Measurements from ENCODE around the gene IL12B.
"Not testable (repeated sequence)": the region's sequence is repeated elsewhere in the genome, so short reads cannot be mapped to it uniquely, and the experiment has no call there.

The IL12B gene

GRCh38 chr5:159332800-159333544 is 2.7 kb upstream of the IL12B start:
- DNase-seq (ENCODE audit: low read depth), result no peak

- DNase-seq (ENCODE audit: low read depth), result peak; percentile 61
Observed at GRCh38 chr5:159331093-159331973, 1.0 kb upstream of the IL12B start.

DNA sequence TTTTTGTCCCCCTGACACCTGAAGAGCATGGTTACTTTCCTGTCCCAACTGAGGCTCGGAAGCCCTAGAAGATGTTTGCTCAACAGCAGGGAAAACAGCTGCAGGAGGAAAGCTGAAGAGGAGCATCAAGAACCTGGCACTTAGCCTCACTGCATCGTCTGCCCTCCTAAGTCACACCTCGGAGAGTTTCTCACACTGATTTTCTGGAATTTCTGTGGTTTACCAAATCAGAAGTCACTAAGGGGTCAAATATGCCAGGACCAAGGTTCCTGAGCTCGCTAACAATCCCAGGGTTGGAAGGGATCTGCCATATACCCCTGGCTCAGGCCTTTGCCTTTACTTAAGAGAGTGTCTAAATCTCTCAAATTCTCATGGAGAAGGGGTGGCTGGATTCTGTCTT is 5.3 kb downstream of the IL12B start:
- no peak for DNase-seq (ENCODE audit: low read depth)

DNA sequence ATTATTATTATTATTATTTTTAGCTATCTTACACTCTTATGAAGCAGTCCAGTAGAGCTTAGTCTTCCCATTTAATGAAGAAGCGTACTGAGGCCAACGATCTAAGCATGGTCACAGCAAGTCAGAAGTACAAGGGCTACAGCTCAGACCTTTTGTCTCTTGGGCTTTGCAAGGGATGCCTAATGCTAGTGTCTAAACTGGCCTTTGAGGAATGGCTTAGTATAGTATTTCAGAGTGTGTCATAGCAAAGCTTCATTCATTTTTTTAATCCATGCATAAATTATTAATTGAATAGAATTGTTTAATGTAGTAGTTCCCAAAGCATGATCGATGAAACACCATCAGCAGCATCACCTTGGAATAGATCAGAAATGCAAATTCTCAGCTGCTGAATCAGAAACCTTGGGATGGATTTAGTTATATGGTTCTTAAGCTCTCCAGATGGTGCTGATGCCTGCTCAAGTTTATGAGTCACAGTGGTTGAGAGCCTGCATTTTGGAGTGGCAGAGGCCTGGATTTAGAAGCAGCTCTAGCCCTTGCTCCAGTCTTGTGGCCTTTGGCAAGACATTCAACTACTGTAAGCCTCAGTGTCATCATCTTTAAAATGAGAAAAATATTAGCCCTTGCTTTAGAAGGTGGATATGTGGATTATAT is 6.1 kb downstream of the IL12B start:
- DNase-seq (ENCODE audit: low read depth), result no peak

DNA sequence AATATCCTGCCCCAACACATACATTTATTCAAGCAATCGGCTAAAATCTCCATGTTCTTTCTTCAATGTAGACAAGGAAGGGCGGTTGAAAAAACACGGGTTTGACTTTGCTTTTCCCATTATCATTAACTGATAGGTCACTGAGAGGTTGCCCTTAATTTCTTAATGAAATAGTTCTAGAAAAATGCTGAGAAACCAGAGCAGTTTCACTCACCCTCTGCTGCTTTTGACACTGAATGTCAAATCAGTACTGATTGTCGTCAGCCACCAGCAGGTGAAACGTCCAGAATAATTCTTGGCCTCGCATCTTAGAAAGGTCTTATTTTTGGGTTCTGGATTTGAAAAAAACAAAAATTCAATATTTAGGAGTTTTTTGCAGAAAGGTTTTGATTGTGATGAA is 8.1 kb downstream of the IL12B start:
- DNase-seq (ENCODE audit: low read depth), result no peak

DNA sequence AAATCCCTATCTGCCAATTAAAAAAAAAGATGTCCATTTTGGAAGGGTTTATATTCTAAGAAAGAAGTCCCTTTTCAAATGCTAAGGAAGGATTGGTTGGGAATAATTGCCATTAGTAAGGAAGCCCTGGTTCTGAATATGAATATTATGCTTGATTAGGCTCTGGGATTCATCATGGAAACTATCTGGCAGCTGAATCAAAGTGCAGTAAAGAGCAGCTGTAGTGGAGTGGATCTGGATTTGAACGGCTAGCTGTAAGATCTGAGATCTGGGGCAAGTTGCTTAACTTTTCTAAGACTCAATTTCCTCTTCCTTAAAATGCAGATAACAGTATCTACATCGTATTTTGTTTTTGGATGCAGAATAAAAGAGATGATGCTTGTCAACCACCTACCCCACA is 10.5 kb downstream of the IL12B start:
- DNase-seq (ENCODE audit: low read depth), result no peak

GRCh38 chr5:159319363-159319762 is 10.9 kb downstream of the IL12B start:
- no peak for DNase-seq (ENCODE audit: low read depth)

- no peak for DNase-seq (ENCODE audit: low read depth)
Observed at GRCh38 chr5:159318448-159318847, 11.8 kb downstream of the IL12B start.

- no peak for DNase-seq (ENCODE audit: low read depth)
Observed at GRCh38 chr5:159317849-159318248, 12.4 kb downstream of the IL12B start.

DNA sequence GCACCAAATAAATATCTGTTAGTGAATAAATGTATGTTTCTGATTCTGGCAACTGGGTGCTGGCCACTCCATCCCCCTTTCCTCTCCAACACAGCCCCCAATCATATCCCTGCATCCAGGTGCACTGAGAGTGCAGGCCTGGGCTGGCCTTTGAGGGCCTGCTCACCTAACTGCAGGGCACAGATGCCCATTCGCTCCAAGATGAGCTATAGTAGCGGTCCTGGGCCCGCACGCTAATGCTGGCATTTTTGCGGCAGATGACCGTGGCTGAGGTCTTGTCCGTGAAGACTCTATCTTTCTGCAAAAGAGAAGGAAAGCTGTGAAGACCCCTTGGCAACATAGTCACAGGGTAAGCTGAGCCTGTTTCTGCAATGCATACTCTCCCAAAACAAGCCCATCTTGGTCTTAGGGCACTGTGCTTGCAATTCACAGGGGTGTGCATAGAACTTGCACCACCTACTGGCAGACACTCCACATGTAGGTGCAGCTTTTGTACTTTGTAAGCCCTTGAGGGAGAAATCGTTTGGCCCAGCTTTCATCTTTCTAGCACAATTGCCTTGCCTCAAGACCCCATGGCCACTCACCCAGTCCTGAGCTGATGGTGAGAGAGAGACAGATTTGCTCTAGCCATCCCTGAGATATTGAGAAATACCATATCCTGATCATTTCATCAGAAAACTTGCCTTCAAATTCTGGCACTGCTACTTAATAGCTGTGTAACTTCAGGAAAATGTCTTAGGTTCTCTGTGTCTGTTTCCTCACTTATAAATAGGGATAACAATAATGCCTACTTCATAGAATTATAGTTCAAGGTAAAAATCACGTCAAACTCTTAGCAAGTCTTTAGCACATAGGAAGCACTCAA is 13.5 kb downstream of the IL12B start:
- peak; percentile 38 for DNase-seq (ENCODE audit: low read depth)

DNA sequence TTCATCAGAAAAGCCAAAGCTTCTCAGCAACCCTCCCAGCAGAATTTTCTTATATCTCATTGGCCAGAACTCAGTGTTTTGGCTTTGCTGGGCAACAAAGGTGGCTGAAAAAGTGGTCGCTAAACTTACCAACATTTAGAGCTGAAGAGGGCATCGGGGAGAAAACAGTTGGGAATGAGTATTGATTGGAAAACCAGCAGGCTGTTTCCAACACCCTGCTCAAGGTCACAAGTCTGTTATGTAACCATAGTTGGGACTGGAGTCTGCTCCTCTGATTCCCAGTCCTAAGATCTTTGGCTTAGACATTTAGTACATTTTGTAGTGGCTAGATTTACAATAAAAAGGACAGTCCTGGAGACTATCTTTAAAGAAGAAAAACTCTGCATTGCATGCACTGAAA is 17.1 kb downstream of the IL12B start:
- DNase-seq (ENCODE audit: low read depth), result no peak

DNA sequence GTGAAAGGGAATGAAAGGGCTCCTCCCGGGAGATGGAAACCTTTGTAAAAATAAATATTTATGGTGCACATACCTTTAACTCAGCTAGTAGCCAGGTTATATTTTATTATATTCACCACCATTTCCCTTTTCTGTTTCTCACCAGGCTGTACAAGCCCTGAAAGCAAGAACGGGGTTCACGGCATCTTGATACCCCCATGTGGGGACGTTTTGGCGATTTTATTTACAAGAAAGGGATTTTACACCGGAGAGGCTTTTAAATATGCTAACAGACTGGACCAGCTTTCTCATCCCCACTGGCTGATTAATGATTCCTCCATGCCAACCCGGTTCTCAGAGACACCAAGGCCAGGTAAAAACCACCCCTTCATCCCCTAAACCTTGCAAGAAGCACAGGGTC is 19.2 kb downstream of the IL12B start:
- DNase-seq (ENCODE audit: low read depth), result no peak

DNA sequence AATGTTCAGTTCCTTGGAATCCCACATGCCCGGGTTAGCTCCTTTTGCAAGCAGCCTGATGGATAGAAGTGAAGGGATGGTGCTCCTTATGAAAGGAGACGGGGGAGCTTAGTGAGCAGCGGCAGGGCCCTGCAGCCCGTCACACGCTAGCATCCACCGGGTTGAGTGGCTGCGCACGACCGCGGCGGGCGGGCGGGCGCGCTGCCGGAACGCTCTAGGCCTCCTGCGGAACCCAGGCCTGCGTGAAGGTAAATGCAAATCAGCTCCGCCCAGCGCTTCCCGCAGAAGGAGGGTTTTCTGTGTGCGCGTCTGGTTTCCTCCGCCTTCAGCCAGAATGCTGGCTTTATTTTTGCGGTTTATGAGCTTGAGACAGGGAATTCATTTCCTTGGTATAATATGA is 19.8 kb downstream of the IL12B start:
- peak; percentile 12 for DNase-seq (ENCODE audit: low read depth)

DNA sequence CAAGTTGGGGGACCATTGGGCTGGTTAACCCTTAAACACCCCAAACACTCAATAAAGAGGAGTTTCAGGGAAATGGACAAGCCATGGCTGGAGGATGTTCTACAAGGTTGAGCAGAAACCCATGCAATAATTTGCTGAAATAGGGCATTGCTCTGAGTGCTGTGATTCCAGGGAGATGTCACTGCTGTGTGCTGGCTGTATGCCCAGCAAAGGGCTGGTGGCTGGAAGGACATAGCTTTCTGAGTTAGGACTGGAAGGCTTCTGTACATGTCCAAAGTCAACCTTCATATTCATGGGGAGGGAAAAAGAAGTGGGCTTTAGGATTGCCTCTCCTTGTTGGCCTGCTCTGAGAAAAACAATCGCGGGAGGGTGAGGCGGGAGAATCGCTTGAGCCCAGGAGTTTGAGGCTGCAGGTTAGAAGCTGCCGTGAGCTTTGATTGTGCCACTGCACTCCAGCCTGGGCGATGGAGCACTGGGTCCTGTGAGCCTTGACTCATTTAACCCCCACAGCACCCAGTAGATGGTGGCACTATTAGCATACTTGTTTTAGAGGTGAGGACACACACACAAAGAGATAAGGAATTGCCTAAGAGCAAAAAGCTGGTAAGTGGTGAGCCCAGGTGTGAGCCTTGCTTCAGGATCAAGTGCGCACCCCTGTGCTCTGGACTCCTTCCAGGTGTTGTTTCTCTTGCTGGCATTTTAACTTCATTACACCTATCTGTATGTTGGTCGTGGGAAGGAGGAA is 20.4 kb downstream of the IL12B start:
- DNase-seq (ENCODE audit: low read depth), result no peak

- DNase-seq (ENCODE audit: low read depth), result no peak
Observed at GRCh38 chr5:159304961-159305595, 25.2 kb downstream of the IL12B start.

DNA sequence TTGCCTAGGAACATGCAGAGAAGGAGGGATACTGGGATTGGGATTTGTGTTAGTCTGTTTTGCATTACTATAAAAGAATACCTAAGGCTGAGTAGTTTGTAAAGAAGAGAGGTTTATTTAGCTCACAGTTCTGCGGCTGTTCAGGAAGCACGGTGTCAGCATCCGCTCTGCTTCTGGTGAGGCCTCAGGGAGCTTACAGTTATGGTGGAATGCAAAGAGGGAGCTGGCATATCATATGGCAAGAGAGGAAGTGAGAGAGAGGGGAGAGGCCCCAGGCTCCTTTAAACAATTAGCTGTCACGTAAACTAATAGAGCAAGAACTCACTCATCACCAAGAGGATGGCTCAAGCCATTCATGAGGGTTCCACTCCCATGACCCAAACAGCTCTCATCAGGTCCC is 27.0 kb downstream of the IL12B start:
- DNase-seq (ENCODE audit: low read depth), result no peak

DNA sequence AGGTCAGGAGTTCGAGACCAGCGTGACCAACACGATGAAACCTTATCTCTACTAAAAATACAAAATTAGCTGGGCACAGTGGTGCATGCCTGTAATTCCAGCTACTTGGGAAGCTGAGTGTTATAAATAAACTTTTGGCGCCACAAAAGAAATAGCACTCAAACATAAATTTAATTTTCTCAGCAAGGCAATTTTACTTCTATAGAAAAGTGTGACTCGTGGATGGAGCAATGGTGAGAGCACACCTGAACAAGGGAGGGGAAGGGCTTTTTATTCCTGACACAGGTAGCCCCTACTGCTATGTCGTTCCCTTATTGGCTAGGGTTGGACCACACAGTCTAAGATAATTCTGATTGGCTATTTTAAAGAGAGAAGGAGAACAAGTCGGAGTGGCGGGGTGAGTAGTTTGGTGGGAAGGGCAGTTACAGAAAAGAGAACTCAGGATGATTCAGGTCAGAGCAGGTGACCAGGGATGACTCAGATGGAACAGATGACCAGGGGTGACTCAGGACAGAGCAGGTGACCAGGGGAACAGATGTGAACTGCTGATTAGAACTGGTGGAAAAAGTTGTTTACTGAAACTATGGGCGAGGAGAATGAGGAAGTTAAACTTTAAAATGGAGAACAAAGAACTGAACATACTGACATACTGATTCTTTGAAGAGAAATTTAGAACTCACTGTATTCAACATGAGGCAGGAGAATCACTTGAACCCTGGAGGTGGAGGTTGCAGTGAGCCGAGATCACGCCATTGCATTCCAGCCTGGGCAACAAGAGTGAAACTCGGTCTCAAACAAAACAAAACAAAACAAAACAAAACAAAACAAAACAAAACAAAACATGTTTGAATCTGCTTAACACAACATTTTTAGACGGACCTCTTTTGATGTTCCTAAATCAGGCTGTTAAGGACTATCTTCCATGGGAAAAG is 28.1 kb downstream of the IL12B start:
- DNase-seq (ENCODE audit: low read depth), result not testable (repeated sequence)

- DNase-seq (ENCODE audit: low read depth), result no peak
Observed at GRCh38 chr5:159301466-159301865, 28.8 kb downstream of the IL12B start.

DNA sequence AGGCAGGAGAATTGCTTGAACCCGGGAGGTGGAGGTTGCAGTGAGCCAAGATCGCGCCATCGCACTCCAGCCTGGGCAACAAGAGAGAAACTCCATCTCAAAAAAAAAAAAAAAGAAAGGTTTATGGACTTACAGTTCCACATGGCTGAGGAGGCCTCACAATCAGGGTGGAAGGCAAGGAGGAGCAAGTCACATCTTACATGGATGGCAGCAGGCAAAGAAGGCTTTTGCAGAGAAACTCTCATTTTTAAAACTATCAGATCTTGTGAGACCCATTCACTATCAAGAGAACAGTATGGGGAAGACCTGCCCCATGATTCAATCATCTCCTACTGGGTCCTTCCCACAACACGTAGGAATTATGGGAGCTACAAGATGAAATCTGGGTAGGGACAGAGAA is 33.0 kb downstream of the IL12B start:
- DNase-seq (ENCODE audit: low read depth), result not testable (repeated sequence)

GRCh38 chr5:159294921-159295320 is 35.4 kb downstream of the IL12B start:
- DNase-seq (ENCODE audit: low read depth), result no peak

All from stimulated activated CD4-positive, alpha-beta T cell treated with anti-CD3 and anti-CD28 coated beads, Interleukin-2, amount 100 ng/mL, for 4 hours (primary cell).